Hindlimb muscle (tissue), 1 donor: ENCODE data around the gene ARMH4. TPM values are rescaled to one million over a fixed set of nuclear protein-coding genes. Genes with fewer than 3 reads are reported as not detected.

Experiments
- DNase-seq: peaks from one replicate; pipeline ENCODE4 v3.0.0-alpha.2; 2013
- polyA plus RNA-seq: library from polyadenylated mRNA; unstranded; fragments of 120-200 nt; gene quantifications from one replicate; pipeline ENCODE4 v1.2.1, GENCODE V29; 2013; ENCODE audit not compliant: insufficient read length

Gene ARMH4
- polyA plus RNA-seq, 1 donor: 5.1 TPM

GRCh38 chr14:58026219-58026618 is 125.8 kb downstream of the ARMH4 start:
- DNase-seq: no peak

DNA sequence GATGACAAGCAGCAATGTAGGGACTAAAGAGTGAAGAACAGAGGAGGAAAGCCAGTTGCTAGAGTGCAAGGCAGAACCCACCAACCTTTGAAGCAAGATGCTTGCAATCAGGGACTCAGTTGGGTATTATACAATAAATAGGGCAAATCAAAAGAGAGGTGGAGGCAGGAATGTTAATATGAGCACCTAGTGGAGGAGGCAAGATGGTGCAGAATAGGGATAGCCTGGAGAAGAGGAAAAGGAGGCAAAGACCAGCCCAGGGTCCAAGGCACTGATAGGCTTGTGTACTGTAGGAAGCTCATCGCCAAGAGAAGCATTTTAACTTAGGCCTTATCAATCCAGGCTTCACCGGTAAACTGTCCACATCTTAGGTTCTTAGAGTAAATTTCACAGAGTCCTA is 137.2 kb downstream of the ARMH4 start:
- DNase-seq: no peak

GRCh38 chr14:58002618-58003017 is 149.4 kb downstream of the ARMH4 start:
- no peak for DNase-seq

GRCh38 chr14:57999979-58000378 is 152.0 kb downstream of the ARMH4 start:
- DNase-seq: no peak

GRCh38 chr14:57999471-57999870 is 152.5 kb downstream of the ARMH4 start:
- DNase-seq: no peak

- DNase-seq: no peak
Observed at GRCh38 chr14:57998766-57999165, 153.2 kb downstream of the ARMH4 start.

- no peak for DNase-seq
Observed at GRCh38 chr14:57991353-57991752, 160.7 kb downstream of the ARMH4 start.

- DNase-seq: no peak
Observed at GRCh38 chr14:57988445-57988844, 163.6 kb downstream of the ARMH4 start.

DNA sequence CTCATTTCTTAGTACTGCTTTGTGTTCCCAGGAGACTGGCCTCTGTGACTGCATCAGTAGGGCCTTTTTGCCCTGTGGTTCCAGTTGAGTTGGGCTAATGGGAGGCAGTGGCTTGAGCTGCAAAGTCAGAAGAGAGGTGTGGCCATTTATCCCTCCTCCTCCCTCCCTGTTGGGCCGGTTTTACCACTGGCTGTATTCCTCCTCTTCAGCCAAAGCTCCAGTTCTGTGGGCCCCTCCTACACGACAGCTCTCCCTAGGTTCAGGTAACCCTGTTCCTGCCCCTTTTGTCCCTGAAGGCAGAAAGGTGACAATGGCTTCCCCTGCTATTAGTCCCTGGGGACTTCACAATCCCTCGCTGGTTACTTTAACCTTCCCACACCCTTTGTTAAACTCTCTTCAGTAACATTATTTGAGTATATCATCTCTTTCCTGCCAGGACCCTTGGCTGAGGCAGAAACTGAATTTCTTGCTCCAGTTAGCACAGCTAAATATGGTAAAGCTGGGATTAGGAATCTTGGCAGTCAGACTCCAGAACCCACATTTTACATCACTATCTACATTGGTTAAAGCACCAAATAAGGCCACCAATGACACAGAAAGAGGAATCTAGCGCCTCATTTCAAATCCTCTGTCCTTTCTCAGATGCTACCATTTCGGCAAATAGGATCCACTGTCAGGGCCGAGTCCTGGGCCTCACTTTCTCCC is 164.3 kb downstream of the ARMH4 start:
- no peak for DNase-seq

GRCh38 chr14:57987051-57987450 is 165.0 kb downstream of the ARMH4 start:
- no peak for DNase-seq

DNA sequence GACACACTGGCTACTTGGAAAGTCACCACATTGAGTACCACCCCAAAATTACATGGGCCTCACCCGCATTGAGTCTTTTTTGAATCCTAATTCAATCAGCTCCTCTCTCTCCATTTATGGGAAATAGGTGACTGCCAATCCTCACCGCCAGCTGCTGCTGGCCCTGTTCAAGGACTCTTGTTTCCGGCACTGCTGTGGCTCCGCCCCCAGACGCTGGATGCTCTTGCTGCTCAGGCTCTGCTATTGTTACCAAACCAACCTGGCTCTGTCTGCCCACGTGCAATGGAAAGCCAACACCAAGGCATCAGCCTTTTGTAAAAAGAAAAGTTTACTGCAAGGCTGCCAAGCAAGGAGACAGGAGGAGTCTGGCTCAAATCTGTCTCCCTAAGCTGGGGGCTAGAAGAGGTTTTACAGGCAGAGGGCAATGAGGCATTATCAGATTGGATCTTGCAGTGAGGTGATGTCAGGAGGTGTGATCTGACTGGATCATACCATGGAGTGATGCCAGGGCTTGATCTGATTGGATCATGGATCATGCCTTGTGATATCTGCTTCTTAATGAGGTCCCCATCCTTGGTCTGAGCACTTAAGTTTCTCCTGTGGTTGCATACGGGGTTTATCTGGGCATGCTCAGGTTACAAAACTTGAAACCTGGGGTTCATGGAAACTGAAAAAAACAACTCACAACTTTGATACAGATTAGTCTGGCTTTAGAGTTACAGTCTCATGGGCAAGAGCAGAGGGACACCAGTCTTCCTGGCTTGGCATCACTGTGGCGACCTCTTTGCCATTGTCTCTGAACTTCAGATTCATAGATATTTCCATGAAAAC is 169.0 kb downstream of the ARMH4 start:
- DNase-seq: no peak

DNA sequence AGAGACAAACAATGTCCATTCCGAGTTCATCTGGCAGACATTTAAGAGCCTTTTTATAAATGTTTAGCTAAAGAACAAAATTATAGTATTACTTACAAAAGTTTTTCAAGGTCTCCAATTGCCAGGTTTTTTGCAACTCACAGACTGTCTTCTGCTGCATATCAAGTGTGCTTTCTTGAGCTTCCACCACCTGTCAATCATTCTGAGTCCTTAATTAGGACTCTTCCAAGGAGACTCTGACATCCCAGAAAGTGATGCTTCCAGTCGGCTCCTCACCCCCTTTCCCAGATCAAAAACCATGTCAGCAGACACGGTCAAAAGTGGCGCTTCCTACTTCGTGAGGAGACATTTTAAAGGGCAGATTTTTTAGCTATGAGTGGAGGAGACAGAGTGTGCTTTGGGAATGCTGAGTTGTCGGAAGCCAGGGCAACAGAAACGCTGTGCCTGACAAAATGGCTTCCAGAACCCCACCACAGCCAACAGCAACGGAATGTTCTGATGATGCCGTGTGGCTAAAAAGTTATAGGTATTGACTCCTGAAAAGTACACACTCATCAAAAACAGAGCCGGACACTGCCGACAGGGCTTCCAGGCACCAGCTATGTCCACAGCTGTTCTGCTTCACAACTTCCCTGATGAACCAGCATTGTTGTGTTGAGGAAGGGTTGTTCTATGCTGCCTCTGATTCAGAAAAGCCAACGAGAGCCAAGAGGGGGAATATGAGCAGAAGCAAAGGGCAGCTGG is 170.0 kb downstream of the ARMH4 start:
- no peak for DNase-seq

- no peak for DNase-seq
Observed at GRCh38 chr14:57979376-57980048, 172.5 kb downstream of the ARMH4 start.

- no peak for DNase-seq
Observed at GRCh38 chr14:57976701-57977100, 175.3 kb downstream of the ARMH4 start.

DNA sequence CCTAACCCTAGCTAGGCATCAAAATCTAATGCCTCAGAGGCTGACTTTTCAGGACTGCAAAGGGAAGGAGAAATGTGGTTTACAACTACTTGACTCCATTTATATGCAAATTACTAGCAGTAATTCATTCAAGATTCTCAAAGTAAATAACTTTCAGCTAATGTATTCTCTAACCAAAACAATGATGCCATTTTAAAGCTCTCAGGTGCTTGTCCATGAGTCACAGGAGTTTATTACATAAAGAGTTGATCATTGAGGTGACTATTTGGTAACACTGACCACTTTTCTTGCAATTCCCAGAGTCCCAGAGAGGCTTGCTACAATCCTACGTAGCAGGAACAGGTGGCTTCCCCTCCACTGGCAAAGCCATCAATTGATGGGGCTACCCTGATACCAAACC is 177.1 kb downstream of the ARMH4 start:
- no peak for DNase-seq

- no peak for DNase-seq
Observed at GRCh38 chr14:57970594-57970993, 181.4 kb downstream of the ARMH4 start.

DNA sequence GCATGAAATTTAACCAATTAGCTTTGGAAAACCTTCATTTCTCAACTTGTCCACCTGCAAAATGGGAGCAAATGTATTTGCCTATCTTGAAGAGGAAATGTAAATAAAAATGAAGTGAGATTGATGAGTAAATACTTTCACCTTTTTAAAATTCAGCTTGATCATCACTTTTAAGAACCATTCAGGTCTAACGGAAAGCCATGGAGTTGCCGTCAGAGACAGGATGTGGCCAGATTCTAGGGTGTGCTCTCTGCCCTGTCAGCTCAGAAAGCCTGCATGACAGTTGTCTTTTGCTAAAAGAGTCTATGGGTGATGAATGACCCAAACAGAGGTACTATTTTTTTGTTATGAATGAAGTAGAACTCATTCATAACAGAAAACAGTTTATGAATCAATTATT is 181.8 kb downstream of the ARMH4 start:
- DNase-seq: no peak

DNA sequence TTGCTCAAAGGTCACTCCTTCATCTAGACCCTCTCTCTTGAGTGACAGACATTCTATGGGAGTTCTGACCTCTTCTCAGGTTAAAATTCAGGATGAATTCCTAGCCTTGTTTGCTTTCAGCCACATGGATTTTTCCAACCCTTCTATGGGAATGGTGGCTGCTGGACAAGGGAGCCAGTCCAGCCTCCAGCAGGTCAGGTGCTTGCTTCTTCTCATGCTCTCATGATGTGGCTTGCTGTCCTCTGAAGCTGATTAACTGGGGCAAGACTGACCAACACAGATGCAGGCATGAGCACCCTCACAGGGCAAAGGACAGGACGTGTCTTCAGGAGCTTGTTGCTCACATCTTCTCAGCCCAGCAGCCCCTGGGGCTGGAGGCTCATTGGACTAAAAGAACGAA is 188.9 kb downstream of the ARMH4 start:
- no peak for DNase-seq

DNA sequence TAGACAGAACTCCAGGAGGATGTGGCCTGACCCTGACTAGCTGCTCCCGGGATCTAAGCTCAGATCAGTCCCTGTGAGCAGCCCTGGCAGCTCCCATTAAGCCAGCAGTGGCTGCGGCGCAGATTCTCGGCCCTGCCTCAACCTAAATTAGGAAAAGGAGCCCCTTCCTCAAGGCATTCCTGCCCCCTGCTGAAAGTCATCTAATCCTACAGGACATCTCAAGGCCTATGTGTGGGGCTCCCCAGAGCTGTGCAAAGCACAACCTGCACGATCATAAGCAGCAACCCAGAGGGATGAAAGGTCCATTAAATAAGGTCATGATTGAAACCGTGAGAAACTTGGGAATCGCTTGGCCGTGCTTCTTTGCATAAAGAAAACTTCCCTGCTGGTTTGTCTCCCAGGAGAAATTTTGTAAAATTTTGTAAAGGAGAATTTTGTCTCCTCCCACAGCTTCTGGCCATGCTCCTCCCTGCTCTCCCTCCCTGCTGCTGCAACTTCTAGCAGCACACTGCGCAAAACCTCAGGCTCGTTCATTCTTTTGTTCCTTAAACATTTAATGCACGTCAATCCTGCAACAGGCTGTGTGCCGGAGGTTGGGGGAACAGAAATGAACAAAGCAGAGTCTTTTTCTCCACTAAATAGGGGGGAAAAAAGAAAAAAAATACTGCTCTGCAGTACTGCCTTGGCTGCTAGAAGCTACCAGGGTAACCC is 189.5 kb downstream of the ARMH4 start:
- peak; percentile 23 for DNase-seq

DNA sequence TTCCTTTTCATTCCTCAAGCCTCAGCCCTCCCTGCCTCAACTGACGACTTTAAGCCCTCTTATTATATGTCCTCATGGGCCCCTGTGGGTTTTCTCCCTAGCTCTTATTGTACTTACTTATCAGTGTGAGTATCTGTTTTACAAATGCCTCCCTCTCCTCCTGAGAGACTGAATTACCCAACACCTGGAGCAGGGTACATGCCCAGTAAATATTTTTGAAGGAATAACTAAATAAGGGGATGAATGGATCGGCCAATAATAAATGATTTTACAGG is 190.3 kb downstream of the ARMH4 start:
- DNase-seq: no peak

- no peak for DNase-seq
Observed at GRCh38 chr14:57960946-57961785, 190.8 kb downstream of the ARMH4 start.
